Astrocyte (in vitro differentiated cells and primary cell): ENCODE measurements around the gene TLR5. TPM values are rescaled to one million over a fixed set of nuclear protein-coding genes. Genes with fewer than 3 reads are reported as not detected.

Experiments
- DNase-seq: peaks from one replicate; pipeline ENCODE4 v3.0.0-alpha.2; 2010; ENCODE audit warnings: low read depth
- FAIRE-seq: peaks from 2 replicates; lab custom pipeline; 2011; peaks lifted over from hg19 to GRCh38; lab: Jason Lieb, UNC
- H2AFZ ChIP-seq: 2 replicates; pipeline ENCODE4 v1.6.0; 2012; ENCODE audit warnings: low read depth, low read length, inconsistent platforms
- H3K27ac ChIP-seq: 2 replicates; pipeline ENCODE4 v1.5.1; 2011; ENCODE audit warnings: low read depth, low read length, inconsistent platforms
- H3K27me3 ChIP-seq: 2 replicates; pipeline ENCODE4 v1.6.0; 2011; ENCODE audit warnings: low read length, inconsistent platforms; ENCODE audit not compliant: insufficient read depth
- H3K36me3 ChIP-seq: 2 replicates; pipeline ENCODE4 v1.5.1; 2011; ENCODE audit warnings: low read length, inconsistent platforms; ENCODE audit not compliant: insufficient read depth
- H3K4me1 ChIP-seq: 2 replicates; pipeline ENCODE4 v1.5.1; 2011; ENCODE audit warnings: low read length, inconsistent platforms; ENCODE audit not compliant: insufficient read depth
- H3K4me2 ChIP-seq: 2 replicates; pipeline ENCODE4 v1.6.0; 2012; ENCODE audit warnings: low read length, inconsistent platforms
- H3K4me3 ChIP-seq: 2 replicates; pipeline ENCODE4 v1.5.1; 2011; ENCODE audit warnings: low read depth, mild to moderate bottlenecking, low read length, inconsistent platforms; ENCODE audit not compliant: insufficient read depth
- H3K79me2 ChIP-seq: 2 replicates; pipeline ENCODE4 v1.6.0; 2012; ENCODE audit warnings: mild to moderate bottlenecking, low read length, inconsistent platforms; ENCODE audit not compliant: insufficient read depth
- H3K9ac ChIP-seq: 2 replicates; pipeline ENCODE4 v1.6.0; 2012; ENCODE audit warnings: mild to moderate bottlenecking, low read length, inconsistent platforms
- H3K9me3 ChIP-seq: 2 replicates; pipeline ENCODE4 v1.5.1; 2012; ENCODE audit warnings: low read depth, mild to moderate bottlenecking, low read length, inconsistent platforms; ENCODE audit not compliant: insufficient read depth
- H4K20me1 ChIP-seq: 2 replicates; pipeline ENCODE4 v1.6.0; 2012; ENCODE audit warnings: low read length, inconsistent platforms; ENCODE audit not compliant: insufficient read depth
- H3K27ac Mint-ChIP-seq: one replicate; pipeline ENCODE4 v1.8.0; 2021; ENCODE audit warnings: mild to moderate bottlenecking, mixed read lengths; ENCODE audit not compliant: unreplicated experiment
- H3K27me3 Mint-ChIP-seq: one replicate; pipeline ENCODE4 v1.8.0; 2021; ENCODE audit warnings: low read depth, mixed read lengths; ENCODE audit not compliant: unreplicated experiment
- H3K36me3 Mint-ChIP-seq: one replicate; pipeline ENCODE4 v1.8.0; 2021; ENCODE audit warnings: low read depth, mixed read lengths; ENCODE audit not compliant: unreplicated experiment
- H3K4me1 Mint-ChIP-seq: one replicate; pipeline ENCODE4 v1.8.0; 2021; ENCODE audit warnings: low read depth, mixed read lengths; ENCODE audit not compliant: unreplicated experiment
- H3K4me3 Mint-ChIP-seq: one replicate; pipeline ENCODE4 v1.8.0; 2021; ENCODE audit warnings: mild to moderate bottlenecking, moderate library complexity, mixed read lengths; ENCODE audit not compliant: unreplicated experiment
- H3K9me3 Mint-ChIP-seq: one replicate; pipeline ENCODE4 v1.8.0; 2021; ENCODE audit warnings: mild to moderate bottlenecking, mixed read lengths; ENCODE audit not compliant: unreplicated experiment
- CTCF ChIP-seq: IDR thresholded peaks from 2 replicates; pipeline ENCODE4 v1.5.1; 2011; ENCODE audit warnings: low read depth, mild to moderate bottlenecking, inconsistent platforms, low read length, moderate library complexity; ENCODE audit not compliant: insufficient read depth
- EZH2 ChIP-seq: IDR thresholded peaks from 2 replicates; pipeline ENCODE4 v1.6.1; 2012; ENCODE audit warnings: mild to moderate bottlenecking, low read length, inconsistent platforms; ENCODE audit not compliant: insufficient read depth
- total RNA-seq: library from RNA; stranded (reverse); gene quantifications from 2 replicates; pipeline ENCODE4 v1.2.1, GENCODE V29; 2021

Gene TLR5
- total RNA-seq, 1 donor from 2014 or later: 1.1 TPM

- no peak overlapping the region for H3K4me2 ChIP-seq
- H3K36me3 ChIP-seq: no peaks in the 10 kb centered on the region
- H3K27ac ChIP-seq: no peak overlapping the region
- no peak for FAIRE-seq
- peaks cover 16% of the 10 kb centered on the region for H3K4me1 Mint-ChIP-seq
- H3K9me3 Mint-ChIP-seq: no peaks in the 10 kb centered on the region
- no peak overlapping the region for H2AFZ ChIP-seq
- H3K27me3 ChIP-seq: peaks cover 2% of the 10 kb centered on the region
- DNase-seq: no peak
- H3K27ac Mint-ChIP-seq: no peak overlapping the region
- H3K4me3 ChIP-seq: no peak overlapping the region
- H4K20me1 ChIP-seq: no peaks in the 10 kb centered on the region
- H3K4me1 ChIP-seq: no peaks in the 10 kb centered on the region
- no peaks in the 10 kb centered on the region for H3K9me3 ChIP-seq
- TF ChIP-seq CTCF: no peak
- TF ChIP-seq EZH2: no peak
- H3K9ac ChIP-seq: no peak overlapping the region
- peaks cover 5% of the 10 kb centered on the region for H3K27me3 Mint-ChIP-seq
- no peak overlapping the region for H3K4me3 Mint-ChIP-seq
- no peaks in the 10 kb centered on the region for H3K79me2 ChIP-seq
- no peaks in the 10 kb centered on the region for H3K36me3 Mint-ChIP-seq
These were observed 36.2 kb upstream of the TLR5 start for GRCh38 chr1:223179280-223179679.

GRCh38 chr1:223177681-223178080 is 34.6 kb upstream of the TLR5 start:
- H3K4me1 Mint-ChIP-seq: peaks cover 16% of the 10 kb centered on the region
- Histone ChIP-seq H3K27me3 (peaks cover 2% of the 10 kb centered on the region), H3K36me3 (no peaks in the 10 kb centered on the region), H2AFZ (no peak overlapping the region), H3K27ac (no peak overlapping the region), H4K20me1 (no peaks in the 10 kb centered on the region), H3K4me3 (no peak overlapping the region), H3K79me2 (no peaks in the 10 kb centered on the region), H3K9me3 (no peaks in the 10 kb centered on the region), H3K9ac (no peak overlapping the region), H3K4me2 (no peak overlapping the region), H3K4me1 (no peaks in the 10 kb centered on the region)
- H3K4me3 Mint-ChIP-seq: no peak overlapping the region
- no peak overlapping the region for H3K27ac Mint-ChIP-seq
- no peaks in the 10 kb centered on the region for H3K36me3 Mint-ChIP-seq
- H3K27me3 Mint-ChIP-seq: peaks cover 5% of the 10 kb centered on the region
- FAIRE-seq: no peak
- no peak for TF ChIP-seq CTCF
- no peak for TF ChIP-seq EZH2
- no peak for DNase-seq
- H3K9me3 Mint-ChIP-seq: no peaks in the 10 kb centered on the region

GRCh38 chr1:223176437-223176836 is 33.4 kb upstream of the TLR5 start:
- no peaks in the 10 kb centered on the region for H3K36me3 Mint-ChIP-seq
- no peaks in the 10 kb centered on the region for H4K20me1 ChIP-seq
- H3K4me3 ChIP-seq: no peak overlapping the region
- H3K9me3 Mint-ChIP-seq: no peaks in the 10 kb centered on the region
- no peak overlapping the region for H3K4me2 ChIP-seq
- peaks cover 16% of the 10 kb centered on the region for H3K4me1 Mint-ChIP-seq
- no peaks in the 10 kb centered on the region for H3K79me2 ChIP-seq
- H3K27ac Mint-ChIP-seq: no peak overlapping the region
- no peak overlapping the region for H3K27ac ChIP-seq
- no peaks in the 10 kb centered on the region for H3K9me3 ChIP-seq
- TF ChIP-seq CTCF: no peak
- TF ChIP-seq EZH2: no peak
- H3K4me1 ChIP-seq: no peaks in the 10 kb centered on the region
- no peak for DNase-seq
- peaks cover 5% of the 10 kb centered on the region for H3K27me3 Mint-ChIP-seq
- H3K4me3 Mint-ChIP-seq: no peak overlapping the region
- H3K27me3 ChIP-seq: peaks cover 2% of the 10 kb centered on the region
- H3K36me3 ChIP-seq: no peaks in the 10 kb centered on the region
- no peak overlapping the region for H3K9ac ChIP-seq
- no peak overlapping the region for H2AFZ ChIP-seq
- no peak for FAIRE-seq
